Parathyroid adenoma (tissue), 2 donors: Measurements from ENCODE around the gene EPG5.
"Not testable (repeated sequence)": the region's sequence is repeated elsewhere in the genome, so short reads cannot be mapped to it uniquely, and the experiment has no call there.

Experiments used
- H2AFZ ChIP-seq: fragments of 300-600 bp; sonication (generic); one replicate; pipeline ENCODE4 v1.7.0; 2017; ENCODE audit warnings: antibody characterized with exemption, mild to moderate bottlenecking
- H3K27ac ChIP-seq: fragments of 300-600 bp; sonication (generic); one replicate; pipeline ENCODE4 v1.7.0; 2017
- H3K27me3 ChIP-seq: fragments of 300-600 bp; sonication (generic); one replicate; pipeline ENCODE4 v1.7.0; 2017; ENCODE audit warnings: low read length; ENCODE audit not compliant: control insufficient read depth, insufficient read depth
- H3K36me3 ChIP-seq: fragments of 300-600 bp; sonication (generic); one replicate; pipeline ENCODE4 v1.7.0; 2017; ENCODE audit warnings: low read length; ENCODE audit not compliant: control insufficient read depth, insufficient read depth
- H3K4me1 ChIP-seq: fragments of 300-600 bp; sonication (generic); one replicate; pipeline ENCODE4 v1.7.0; 2017; ENCODE audit warnings: control low read depth
- H3K4me2 ChIP-seq: fragments of 300-600 bp; sonication (generic); one replicate; pipeline ENCODE4 v1.7.0; 2017; ENCODE audit warnings: low read length
- H3K4me3 ChIP-seq: fragments of 300-600 bp; sonication (generic); one replicate; pipeline ENCODE4 v1.7.0; 2017; ENCODE audit warnings: low read depth, low read length
- H3K79me2 ChIP-seq: fragments of 300-600 bp; sonication (generic); one replicate; pipeline ENCODE4 v1.7.0; 2017; ENCODE audit warnings: control low read depth
- H3K9ac ChIP-seq: fragments of 300-600 bp; sonication (generic); one replicate; pipeline ENCODE4 v1.7.0; 2017; ENCODE audit warnings: mild to moderate bottlenecking
- H3K9me3 ChIP-seq: fragments of 300-600 bp; sonication (generic); one replicate; pipeline ENCODE4 v1.7.0; 2017; ENCODE audit warnings: low read length; ENCODE audit not compliant: control insufficient read depth
- TF ChIP-seq, protein P1 (sequence below): fragments of 300-600 bp; sonication (generic); IDR thresholded peaks from one replicate; pipeline ENCODE4 v1.7.0; 2017; ENCODE audit warnings: antibody characterized with exemption, mild to moderate bottlenecking
- donor health status: primary hyperparathyroidism.

Gene EPG5

DNA sequence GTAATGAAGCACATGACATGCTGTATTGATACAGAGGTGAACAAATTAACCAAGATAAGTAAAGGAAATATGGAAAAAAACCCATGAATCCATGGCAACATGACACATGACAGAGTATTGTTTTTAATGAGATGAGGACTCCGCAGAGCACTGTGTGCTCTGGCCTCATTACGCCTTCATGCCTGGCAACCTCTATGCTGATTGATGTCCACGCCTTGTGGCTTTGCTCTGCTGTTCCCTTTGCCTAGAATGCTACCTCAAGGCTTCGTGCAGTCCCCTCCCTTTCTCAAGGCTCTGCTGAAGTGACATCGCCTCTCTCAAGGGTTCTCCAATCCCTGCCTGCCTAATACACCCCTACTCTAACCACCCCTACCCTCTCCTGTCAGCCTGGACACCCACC is 133.3 kb downstream of the EPG5 start:
- Histone ChIP-seq H2AFZ (no peak overlapping the region), H3K4me1 (peaks cover 6% of the 10 kb centered on the region), H3K27ac (no peak overlapping the region), H3K4me2 (no peak overlapping the region), H3K9me3 (no peaks in the 10 kb centered on the region), H3K4me3 (no peak overlapping the region), H3K9ac (no peak overlapping the region), H3K27me3 (no peaks in the 10 kb centered on the region), H3K79me2 (no peaks in the 10 kb centered on the region), H3K36me3 (no peaks in the 10 kb centered on the region)
- TF ChIP-seq, protein P1, sequence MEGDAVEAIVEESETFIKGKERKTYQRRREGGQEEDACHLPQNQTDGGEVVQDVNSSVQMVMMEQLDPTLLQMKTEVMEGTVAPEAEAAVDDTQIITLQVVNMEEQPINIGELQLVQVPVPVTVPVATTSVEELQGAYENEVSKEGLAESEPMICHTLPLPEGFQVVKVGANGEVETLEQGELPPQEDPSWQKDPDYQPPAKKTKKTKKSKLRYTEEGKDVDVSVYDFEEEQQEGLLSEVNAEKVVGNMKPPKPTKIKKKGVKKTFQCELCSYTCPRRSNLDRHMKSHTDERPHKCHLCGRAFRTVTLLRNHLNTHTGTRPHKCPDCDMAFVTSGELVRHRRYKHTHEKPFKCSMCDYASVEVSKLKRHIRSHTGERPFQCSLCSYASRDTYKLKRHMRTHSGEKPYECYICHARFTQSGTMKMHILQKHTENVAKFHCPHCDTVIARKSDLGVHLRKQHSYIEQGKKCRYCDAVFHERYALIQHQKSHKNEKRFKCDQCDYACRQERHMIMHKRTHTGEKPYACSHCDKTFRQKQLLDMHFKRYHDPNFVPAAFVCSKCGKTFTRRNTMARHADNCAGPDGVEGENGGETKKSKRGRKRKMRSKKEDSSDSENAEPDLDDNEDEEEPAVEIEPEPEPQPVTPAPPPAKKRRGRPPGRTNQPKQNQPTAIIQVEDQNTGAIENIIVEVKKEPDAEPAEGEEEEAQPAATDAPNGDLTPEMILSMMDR: no peak

DNA sequence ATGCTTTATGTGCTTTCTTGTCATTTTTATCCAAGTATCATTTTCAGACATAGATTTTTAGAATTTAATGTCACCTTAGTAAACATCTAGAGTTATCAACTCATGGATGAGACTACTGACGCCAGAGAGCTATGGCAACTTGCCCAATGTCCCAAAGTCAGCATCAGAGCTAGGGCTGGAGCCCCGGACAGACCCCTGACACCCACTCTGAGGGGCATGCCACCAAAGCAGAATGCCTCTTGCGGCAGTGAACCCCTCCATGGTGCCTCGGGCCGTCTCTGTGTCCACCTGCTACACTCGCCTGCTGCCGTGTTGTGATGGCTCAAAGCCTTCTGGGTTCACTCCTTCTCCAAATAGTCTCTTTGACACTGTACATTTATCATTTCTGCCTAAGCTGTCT is 136.2 kb downstream of the EPG5 start:
- Histone ChIP-seq H3K27me3 (no peaks in the 10 kb centered on the region), H3K79me2 (no peaks in the 10 kb centered on the region), H3K36me3 (no peaks in the 10 kb centered on the region), H2AFZ (no peak overlapping the region), H3K9ac (no peak overlapping the region), H3K4me3 (no peak overlapping the region), H3K9me3 (no peaks in the 10 kb centered on the region), H3K27ac (no peak overlapping the region), H3K4me2 (no peak overlapping the region), H3K4me1 (peaks cover 4% of the 10 kb centered on the region)
- TF ChIP-seq, protein P1: no peak

DNA sequence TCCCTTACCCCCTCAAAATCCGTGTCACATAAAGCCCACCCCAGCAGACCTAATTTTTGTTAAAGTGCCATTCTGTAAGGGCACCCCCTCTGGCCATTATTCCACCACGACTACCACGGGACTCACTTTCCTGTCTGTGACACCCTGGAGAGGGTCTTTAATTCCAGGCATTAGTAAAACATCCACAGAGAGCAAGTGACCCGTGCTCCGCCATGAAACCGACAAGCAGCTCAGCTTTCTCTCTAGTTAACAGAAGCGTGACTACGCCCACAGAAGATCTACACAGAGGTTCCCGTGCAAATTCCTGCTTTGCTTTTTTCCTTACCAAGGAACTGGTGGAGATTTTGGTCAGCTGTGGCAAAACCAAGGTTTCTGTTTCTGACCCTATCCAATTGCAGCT is 137.3 kb downstream of the EPG5 start:
- no peak overlapping the region for H3K4me2 ChIP-seq
- H3K79me2 ChIP-seq: no peaks in the 10 kb centered on the region
- no peaks in the 10 kb centered on the region for H3K27me3 ChIP-seq
- H3K4me1 ChIP-seq: peaks cover 4% of the 10 kb centered on the region
- no peaks in the 10 kb centered on the region for H3K36me3 ChIP-seq
- peak overlapping the region; percentile 79 for H2AFZ ChIP-seq
- TF ChIP-seq, protein P1: no peak
- no peaks in the 10 kb centered on the region for H3K9me3 ChIP-seq
- peak overlapping the region; percentile 37 for H3K27ac ChIP-seq
- H3K9ac ChIP-seq: no peak overlapping the region
- H3K4me3 ChIP-seq: no peak overlapping the region

DNA sequence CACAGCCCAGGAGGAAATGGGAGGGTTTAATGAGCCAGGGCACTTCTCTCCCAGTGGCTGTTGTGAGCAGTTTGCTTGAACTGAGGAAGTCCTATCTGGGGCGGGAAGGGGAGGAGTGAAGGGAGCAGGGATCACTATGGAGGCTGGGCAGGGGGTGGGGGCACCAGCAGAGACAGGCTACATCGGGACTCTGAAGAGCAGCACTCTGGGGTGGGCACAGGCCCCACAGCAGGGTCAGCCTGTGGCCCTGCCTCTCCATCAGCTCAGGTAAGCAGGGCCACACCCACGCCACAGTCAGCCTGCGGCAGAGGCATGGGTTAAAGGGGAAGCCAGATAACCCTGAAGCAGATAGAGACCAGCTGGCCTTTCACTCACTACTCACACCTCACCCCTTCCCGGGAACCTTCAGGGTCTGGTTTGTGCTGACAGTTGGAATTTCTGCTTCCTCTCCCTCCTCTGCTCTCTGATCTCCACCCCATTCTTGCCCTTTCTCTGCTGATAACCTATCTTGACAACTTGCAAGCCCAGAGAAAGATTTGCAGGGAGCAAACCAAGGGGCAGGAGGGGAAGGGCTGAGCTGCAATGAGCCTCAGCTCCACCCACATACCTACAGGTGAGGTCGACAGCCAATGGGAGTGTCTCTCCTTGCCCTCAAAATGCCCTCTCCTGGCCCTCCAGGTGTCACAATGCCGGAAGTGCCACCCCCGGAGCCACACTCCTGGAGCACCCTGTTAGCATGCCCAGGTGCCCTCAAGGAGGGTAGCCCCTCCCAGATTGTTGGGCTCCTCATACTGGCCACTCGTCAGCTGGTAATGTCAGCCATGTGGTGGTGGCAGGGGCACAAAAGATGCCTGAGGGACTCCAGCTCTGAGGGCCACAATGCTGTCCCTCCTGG is 138.0 kb downstream of the EPG5 start:
- Histone ChIP-seq H3K27ac (peak overlapping the region; percentile 37), H3K9ac (no peak overlapping the region), H3K4me3 (no peak overlapping the region)

DNA sequence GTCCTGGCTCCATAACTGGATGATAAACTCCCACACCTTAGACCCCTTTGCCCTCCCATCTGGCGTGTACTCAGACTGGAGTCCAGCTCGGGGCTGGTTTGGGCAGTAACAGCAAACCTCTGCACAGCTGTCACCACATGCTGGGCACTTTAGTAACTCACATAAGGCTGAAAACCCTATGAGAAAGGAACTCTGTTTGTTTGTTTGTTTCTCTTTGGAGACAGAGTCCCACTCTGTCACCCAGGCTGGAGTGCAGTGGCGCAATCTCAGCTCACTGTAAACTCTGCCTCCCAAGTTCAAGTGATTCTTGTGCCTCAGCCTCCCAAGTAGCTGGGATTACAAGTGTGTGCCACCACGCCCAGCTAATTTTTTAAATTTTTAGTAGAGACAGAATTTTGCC is 140.4 kb downstream of the EPG5 start:
- H3K9ac ChIP-seq, H3K4me3 ChIP-seq, H3K79me2 ChIP-seq, H3K27ac ChIP-seq, H3K9me3 ChIP-seq, H3K4me1 ChIP-seq, H2AFZ ChIP-seq, H3K4me2 ChIP-seq, H3K36me3 ChIP-seq, H3K27me3 ChIP-seq: not testable (repeated sequence)

More for the DNA sequence above, 138.0 kb downstream of the EPG5 start:
- Histone ChIP-seq H3K4me1 (peaks cover 4% of the 10 kb centered on the region), H3K9me3 (no peaks in the 10 kb centered on the region), H3K79me2 (no peaks in the 10 kb centered on the region), H3K4me2 (no peak overlapping the region), H3K27me3 (no peaks in the 10 kb centered on the region), H3K36me3 (no peaks in the 10 kb centered on the region), H2AFZ (peak overlapping the region; percentile 79)
- TF ChIP-seq, protein P1: no peak
